ENCODE results near the gene IGLL5.
A peak's percentile ranks its signal among the peaks of the same experiment; 100 is the strongest.

The IGLL5 gene

DNA sequence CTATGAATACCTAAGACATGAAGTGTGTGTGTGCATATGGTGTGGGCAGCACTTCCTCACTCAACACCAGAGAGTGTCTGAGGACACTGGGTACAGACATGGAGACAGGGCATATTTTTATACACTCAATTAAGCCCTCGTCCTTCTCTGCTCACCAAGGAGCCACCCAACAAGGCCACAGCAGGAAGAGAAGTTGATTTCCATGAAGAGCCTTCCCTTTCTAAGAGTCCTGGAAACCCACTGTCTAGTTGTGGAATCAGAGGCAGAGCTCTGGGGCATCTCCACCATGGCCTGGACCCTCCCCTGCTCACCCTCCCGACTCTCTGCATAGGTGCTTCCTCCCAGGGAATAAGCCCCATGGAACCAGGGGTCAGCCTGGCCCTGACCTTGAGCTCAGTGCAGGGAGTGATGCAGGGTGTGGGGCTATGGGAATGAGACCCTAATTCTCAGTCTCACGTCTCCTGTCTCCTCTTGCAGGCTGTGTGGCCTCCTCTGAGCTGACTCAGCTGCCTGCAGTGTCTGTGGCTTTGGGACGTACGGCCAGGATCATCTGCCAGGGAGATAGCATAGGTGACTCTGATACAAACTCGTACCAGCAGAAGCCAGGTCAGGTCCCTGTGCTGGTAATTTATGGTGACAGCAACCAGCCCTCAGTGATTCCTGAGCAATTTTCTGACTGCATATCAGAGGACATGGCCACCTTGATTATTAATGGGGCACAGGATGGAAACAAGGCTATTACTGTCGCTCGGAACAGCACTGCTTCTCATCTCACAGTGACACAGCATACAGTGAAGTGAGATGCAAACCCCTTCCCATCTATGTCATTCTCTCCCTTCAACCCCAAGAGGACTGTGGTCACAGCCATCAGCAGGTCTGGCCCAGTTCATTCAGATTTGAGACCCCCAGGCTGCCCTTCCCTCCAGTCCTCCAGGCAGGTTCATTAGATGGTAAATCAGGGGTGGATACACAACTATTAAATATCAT lies 14.6 kb upstream of the IGLL5 start:
- H3K4me1 Mint-ChIP-seq: peaks cover 9% of the 10 kb centered on the region
- no peak overlapping the region for H3K27ac Mint-ChIP-seq
- no peak overlapping the region for H3K4me3 Mint-ChIP-seq
- H3K9me3 Mint-ChIP-seq: peaks cover 9% of the 10 kb centered on the region
- ATAC-seq: no peak
- no peaks in the 10 kb centered on the region for H3K36me3 Mint-ChIP-seq (ENCODE audit: low read depth)
- no peak for DNase-seq
- peaks cover 2% of the 10 kb centered on the region for H3K27me3 Mint-ChIP-seq

DNA sequence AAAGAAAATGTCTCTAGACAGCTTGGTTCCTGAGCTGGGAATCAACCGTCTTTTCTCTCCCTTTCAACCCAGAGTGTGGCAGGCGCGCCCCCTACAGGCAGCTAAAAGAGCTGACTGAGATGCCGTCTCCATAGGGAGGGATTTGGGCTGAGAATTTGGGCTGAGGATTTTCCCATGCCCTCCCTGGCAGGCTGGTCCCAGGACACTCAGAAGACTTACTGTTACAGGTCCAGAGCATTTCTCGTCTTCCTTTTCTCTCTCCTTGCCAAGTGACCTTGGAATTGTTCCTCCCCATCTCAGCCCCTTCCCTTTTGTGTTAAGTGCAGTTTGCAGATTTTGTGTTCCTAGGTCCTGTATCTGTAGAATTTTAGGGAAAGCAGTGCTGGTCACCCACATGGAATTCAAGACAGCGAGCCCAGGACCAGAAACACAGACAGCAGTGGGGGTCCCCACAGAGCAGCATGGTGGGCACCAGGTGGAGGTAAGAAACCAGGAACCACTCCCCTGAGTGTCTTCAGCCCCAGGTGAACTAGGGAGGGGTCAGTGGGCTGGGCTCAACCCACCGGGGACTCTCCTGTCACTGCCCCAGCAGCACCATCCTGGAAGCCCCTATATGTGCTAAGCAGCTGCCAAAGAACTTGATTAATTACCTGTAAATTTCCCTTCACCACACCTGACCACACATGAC lies 9.9 kb upstream of the IGLL5 start:
- ATAC-seq (no peak), DNase-seq (peak; percentile 83)
- peaks cover 5% of the 10 kb centered on the region for H3K4me1 Mint-ChIP-seq
- peaks cover 9% of the 10 kb centered on the region for H3K9me3 Mint-ChIP-seq
- no peak overlapping the region for H3K27ac Mint-ChIP-seq
- no peaks in the 10 kb centered on the region for H3K27me3 Mint-ChIP-seq
- no peaks in the 10 kb centered on the region for H3K36me3 Mint-ChIP-seq (ENCODE audit: low read depth)
- H3K4me3 Mint-ChIP-seq: no peak overlapping the region

DNA sequence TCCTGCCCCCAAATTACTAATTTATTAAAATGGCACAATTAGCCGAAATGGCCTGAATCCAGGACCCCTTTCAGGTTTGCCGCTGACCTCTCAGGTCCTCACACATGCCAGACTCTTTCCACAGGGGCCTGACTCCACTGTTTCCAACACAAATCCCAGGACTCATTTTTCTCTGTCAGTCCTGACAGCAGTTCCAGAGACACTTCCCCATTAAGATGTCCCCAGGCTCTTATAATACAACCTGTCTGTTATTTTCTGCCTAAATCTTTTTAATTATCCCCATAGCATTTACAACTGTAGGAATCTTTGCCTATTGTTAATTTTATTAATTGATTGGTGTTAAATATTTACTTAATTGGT lies 9.4 kb upstream of the IGLL5 start:
- no peak for ATAC-seq
- H3K27ac Mint-ChIP-seq: no peak overlapping the region
- H3K27me3 Mint-ChIP-seq: no peaks in the 10 kb centered on the region
- H3K36me3 Mint-ChIP-seq (ENCODE audit: low read depth): no peaks in the 10 kb centered on the region
- no peak for DNase-seq
- peaks cover 9% of the 10 kb centered on the region for H3K9me3 Mint-ChIP-seq
- H3K4me1 Mint-ChIP-seq: peaks cover 8% of the 10 kb centered on the region
- no peak overlapping the region for H3K4me3 Mint-ChIP-seq

- H3K4me1 Mint-ChIP-seq: peaks cover 14% of the 10 kb centered on the region
Measured at GRCh38 chr22:22878801-22879674, 8.6 kb upstream of the IGLL5 start.

DNA sequence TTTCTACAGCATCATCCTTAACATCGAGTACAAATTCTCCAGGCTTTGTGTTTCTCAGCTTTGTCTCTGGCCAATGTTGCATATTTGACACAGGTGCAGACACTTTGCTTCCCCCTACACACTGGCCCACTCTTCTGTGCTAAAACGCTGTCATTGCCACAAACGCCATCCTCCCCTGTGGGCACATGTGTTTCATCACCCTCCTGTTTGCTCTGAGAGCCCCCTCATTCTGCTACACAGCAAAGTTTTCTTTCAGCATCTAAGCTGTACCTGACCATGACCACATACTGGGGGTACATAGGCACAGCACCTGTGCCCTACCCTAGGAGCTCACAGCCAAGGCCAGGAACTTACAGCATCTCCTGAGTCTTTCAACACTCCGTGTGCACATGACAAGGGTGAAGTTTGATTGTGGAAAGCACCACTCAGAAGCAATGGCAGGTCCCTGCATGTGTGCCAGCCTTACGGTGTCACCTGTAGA lies 7.9 kb upstream of the IGLL5 start:
- Mint-ChIP-seq H3K9me3 (peaks cover under 1% of the 10 kb centered on the region), H3K27ac (no peak overlapping the region), H3K27me3 (no peaks in the 10 kb centered on the region), H3K36me3 (ENCODE audit: low read depth) (no peaks in the 10 kb centered on the region), H3K4me1 (peaks cover 21% of the 10 kb centered on the region), H3K4me3 (no peak overlapping the region)
- ATAC-seq (no peak), DNase-seq (peak; percentile 1)

More at GRCh38 chr22:22878801-22879674, 8.6 kb upstream of the IGLL5 start:
- Mint-ChIP-seq H3K27ac (no peak overlapping the region), H3K27me3 (no peaks in the 10 kb centered on the region), H3K9me3 (peaks cover 4% of the 10 kb centered on the region), H3K36me3 (ENCODE audit: low read depth) (no peaks in the 10 kb centered on the region), H3K4me3 (no peak overlapping the region)
- DNase-seq (peak; percentile 3), ATAC-seq (no peak)

GRCh38 chr22:22880645-22881044 lies 7.0 kb upstream of the IGLL5 start:
- no peaks in the 10 kb centered on the region for H3K36me3 Mint-ChIP-seq (ENCODE audit: low read depth)
- H3K9me3 Mint-ChIP-seq: no peaks in the 10 kb centered on the region
- peaks cover 30% of the 10 kb centered on the region for H3K4me1 Mint-ChIP-seq
- H3K27ac Mint-ChIP-seq: no peak overlapping the region
- H3K27me3 Mint-ChIP-seq: peaks cover 3% of the 10 kb centered on the region
- H3K4me3 Mint-ChIP-seq: no peak overlapping the region
- DNase-seq (peak; percentile 1), ATAC-seq (no peak)

DNA sequence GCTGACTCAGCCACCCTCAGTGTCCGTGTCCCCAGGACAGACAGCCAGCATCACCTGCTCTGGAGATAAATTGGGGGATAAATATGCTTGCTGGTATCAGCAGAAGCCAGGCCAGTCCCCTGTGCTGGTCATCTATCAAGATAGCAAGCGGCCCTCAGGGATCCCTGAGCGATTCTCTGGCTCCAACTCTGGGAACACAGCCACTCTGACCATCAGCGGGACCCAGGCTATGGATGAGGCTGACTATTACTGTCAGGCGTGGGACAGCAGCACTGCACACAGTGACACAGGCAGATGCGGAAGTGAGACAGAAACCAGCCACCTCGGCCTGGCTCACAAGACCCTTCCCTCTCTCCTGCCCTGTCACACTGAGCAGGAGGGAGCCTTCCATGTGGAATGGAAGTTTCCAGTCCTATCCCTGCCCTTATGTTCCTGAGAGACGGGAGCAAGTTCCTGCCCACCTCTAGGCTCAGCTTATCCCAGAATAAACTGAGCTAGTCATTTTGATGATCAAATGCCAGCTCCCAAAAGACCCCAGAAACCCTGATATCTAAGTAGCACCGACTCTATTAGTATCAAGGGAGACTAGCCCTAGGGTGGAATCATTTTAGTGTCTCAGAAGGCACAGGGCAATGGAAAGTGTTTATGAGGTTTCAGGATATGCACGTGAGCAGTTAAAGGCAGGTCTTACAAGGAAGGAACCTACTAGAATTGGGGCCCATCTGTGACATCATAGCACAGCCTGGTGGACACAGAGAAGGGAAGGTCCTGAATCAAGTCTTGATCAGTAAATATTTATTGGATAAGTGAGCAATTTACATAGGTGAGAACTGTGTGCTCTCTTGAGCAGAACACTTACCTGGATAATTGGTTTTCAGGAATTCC lies 6.3 kb upstream of the IGLL5 start:
- Mint-ChIP-seq H3K4me1 (peaks cover 30% of the 10 kb centered on the region), H3K27ac (no peak overlapping the region)

DNA sequence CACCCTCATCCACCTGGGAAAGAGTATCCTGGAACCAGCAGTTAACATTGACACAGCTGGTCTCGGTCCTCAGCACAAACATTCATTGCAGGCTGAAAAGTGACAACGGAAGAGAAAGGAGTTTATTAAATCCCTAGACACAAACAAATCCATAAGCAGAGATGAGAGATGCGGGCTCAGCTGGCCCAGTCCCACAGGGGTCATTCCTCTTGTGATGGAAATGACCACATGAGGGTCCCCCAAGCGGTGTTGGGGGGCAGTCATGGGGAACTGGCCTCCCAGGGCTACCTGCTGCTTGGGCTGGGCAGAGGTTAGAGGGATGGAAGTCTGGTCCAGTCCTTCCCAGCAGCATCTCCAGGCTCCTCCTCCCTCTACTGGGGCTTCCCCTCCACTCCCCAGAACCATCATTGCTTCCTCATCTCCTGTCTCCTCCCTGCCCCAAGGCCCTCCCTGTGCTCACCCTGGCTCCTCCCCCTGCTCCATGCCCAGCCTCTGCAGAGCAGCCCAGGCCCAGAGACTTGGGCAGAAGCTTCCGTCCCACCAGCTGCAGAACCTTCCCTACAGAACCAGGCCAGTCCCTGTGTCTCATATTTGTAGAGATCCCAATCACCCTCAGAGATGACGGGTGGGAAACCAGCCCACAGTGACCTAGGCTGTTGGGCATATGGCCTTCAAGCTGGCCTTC lies 5.4 kb upstream of the IGLL5 start:
- Mint-ChIP-seq H3K9me3 (no peaks in the 10 kb centered on the region), H3K4me3 (no peak overlapping the region), H3K27ac (no peak overlapping the region), H3K36me3 (ENCODE audit: low read depth) (no peaks in the 10 kb centered on the region), H3K27me3 (peaks cover 16% of the 10 kb centered on the region), H3K4me1 (peaks cover 31% of the 10 kb centered on the region)
- peak; percentile 27 for ATAC-seq
- DNase-seq: peak; percentile 28

More for the DNA sequence above, 6.3 kb upstream of the IGLL5 start:
- DNase-seq: peak; percentile 6
- Mint-ChIP-seq H3K36me3 (ENCODE audit: low read depth) (no peaks in the 10 kb centered on the region), H3K27me3 (peaks cover 8% of the 10 kb centered on the region), H3K9me3 (no peaks in the 10 kb centered on the region), H3K4me3 (no peak overlapping the region)
- no peak for ATAC-seq

- peaks cover 18% of the 10 kb centered on the region for H3K27me3 Mint-ChIP-seq
- ATAC-seq: no peak
- H3K27ac Mint-ChIP-seq: no peak overlapping the region
- no peaks in the 10 kb centered on the region for H3K36me3 Mint-ChIP-seq (ENCODE audit: low read depth)
- peaks cover 31% of the 10 kb centered on the region for H3K4me1 Mint-ChIP-seq
- DNase-seq: peak; percentile 1
- H3K4me3 Mint-ChIP-seq: no peak overlapping the region
- no peaks in the 10 kb centered on the region for H3K9me3 Mint-ChIP-seq
Measured at GRCh38 chr22:22883090-22883727, 4.4 kb upstream of the IGLL5 start.

GRCh38 chr22:22884010-22884887 lies 3.4 kb upstream of the IGLL5 start:
- H3K27ac Mint-ChIP-seq: peak overlapping the region; percentile 23
- no peaks in the 10 kb centered on the region for H3K9me3 Mint-ChIP-seq
- peaks cover 31% of the 10 kb centered on the region for H3K4me1 Mint-ChIP-seq
- DNase-seq: peak; percentile 72
- peak; percentile 50 for ATAC-seq
- H3K27me3 Mint-ChIP-seq: peaks cover 25% of the 10 kb centered on the region
- no peaks in the 10 kb centered on the region for H3K36me3 Mint-ChIP-seq (ENCODE audit: low read depth)
- H3K4me3 Mint-ChIP-seq: no peak overlapping the region

DNA sequence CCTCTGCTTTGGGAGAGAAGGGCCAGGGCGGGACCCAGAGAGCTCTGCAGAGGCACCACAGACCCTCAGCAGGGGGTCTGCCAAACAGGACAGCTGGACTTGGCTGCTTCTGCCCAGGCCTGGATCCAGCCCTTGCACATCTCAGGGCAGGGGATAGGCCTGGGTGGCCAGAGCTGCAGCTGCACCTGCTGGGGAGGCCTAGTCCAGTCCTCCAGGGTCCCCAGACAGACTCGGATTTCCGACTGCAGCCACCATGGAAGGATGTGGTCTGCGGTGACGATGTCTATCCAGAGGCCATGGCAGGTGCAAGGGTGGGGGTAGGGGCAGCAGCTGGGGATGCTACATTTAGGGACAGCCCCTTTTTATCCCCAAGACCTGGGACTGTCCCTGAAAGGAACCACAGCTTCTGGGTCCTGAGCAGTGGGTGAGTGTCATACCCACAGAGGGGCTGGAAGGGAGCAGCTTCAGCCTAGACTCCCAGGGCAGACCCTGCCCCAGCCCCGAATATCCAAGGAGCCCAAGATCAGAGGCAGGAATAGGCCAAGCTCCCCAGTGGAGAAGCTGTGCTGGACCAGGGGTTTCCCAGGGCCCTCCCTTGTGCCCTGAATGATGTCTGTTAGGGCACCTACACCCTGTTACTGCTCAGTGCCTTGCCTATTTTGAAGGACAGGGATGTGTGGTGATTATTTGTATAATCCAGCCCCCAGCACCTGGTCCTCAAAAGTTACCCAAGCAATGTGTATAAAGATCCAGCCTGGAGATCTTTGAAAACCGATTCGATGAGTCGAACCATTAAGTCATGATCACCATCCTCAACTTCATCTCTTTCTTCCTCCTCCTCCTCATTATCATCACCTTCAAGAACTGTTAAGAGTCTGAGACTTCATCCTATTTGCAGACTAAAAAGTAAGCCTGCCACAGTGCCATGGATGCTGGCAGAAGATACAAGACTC lies 2.5 kb upstream of the IGLL5 start:
- H3K4me3 Mint-ChIP-seq: no peak overlapping the region
- DNase-seq: peak; percentile 81

More for the DNA sequence above, 2.5 kb upstream of the IGLL5 start:
- ATAC-seq: peak; percentile 88
- Mint-ChIP-seq H3K9me3 (no peaks in the 10 kb centered on the region), H3K27me3 (peaks cover 25% of the 10 kb centered on the region), H3K36me3 (ENCODE audit: low read depth) (no peaks in the 10 kb centered on the region), H3K27ac (no peak overlapping the region), H3K4me1 (peaks cover 28% of the 10 kb centered on the region)

Measured in activated naive CD8-positive, alpha-beta T cell treated with anti-CD3 and anti-CD28 coated beads, Interleukin-2, amount 50 U/mL, for 24 hours (primary cell).